IPS DF 4.7 (cell line): ENCODE measurements around the gene RBPJL.

Experiments
- DNase-seq: peaks from one replicate; pipeline ENCODE4 v3.0.0-alpha.2; 2013; ENCODE audit warnings: low spot score; ENCODE audit errors: extremely low read depth

The RBPJL gene

GRCh38 chr20:45293041-45294002 is 13.3 kb upstream of the RBPJL start:
- no peak for DNase-seq

- no peak for DNase-seq
Measured at GRCh38 chr20:45294003-45294368, 12.7 kb upstream of the RBPJL start.

GRCh38 chr20:45294659-45295058 is 12.0 kb upstream of the RBPJL start:
- DNase-seq = no peak

GRCh38 chr20:45297786-45298497 is 8.7 kb upstream of the RBPJL start:
- no peak for DNase-seq

- DNase-seq = no peak
Measured at GRCh38 chr20:45299786-45300185, 6.9 kb upstream of the RBPJL start.

GRCh38 chr20:45300961-45301360 is 5.7 kb upstream of the RBPJL start:
- DNase-seq = no peak

- DNase-seq = no peak
Measured at GRCh38 chr20:45301824-45302271, 4.8 kb upstream of the RBPJL start.

GRCh38 chr20:45303586-45304463 is 2.8 kb upstream of the RBPJL start:
- DNase-seq = no peak

- no peak for DNase-seq
Measured at GRCh38 chr20:45304464-45304999, 2.1 kb upstream of the RBPJL start.

- DNase-seq = no peak
Measured at GRCh38 chr20:45305262-45305661, 1.4 kb upstream of the RBPJL start.

GRCh38 chr20:45307076-45307640 is 518 bp downstream of the RBPJL start:
- DNase-seq = no peak

- DNase-seq = no peak
Measured at GRCh38 chr20:45308117-45308778, 1.6 kb downstream of the RBPJL start, which contains the start of gene MATN4. MATN4 (minus strand) TSS chr20:45308299; CDS start chr20:45305582, 2,717 bp downstream.

- no peak for DNase-seq
Measured at GRCh38 chr20:45309075-45309474, 2.4 kb downstream of the RBPJL start.

GRCh38 chr20:45311589-45312211 is 5.1 kb downstream of the RBPJL start:
- DNase-seq = no peak

GRCh38 chr20:45312241-45312640 is 5.6 kb downstream of the RBPJL start:
- DNase-seq = no peak

GRCh38 chr20:45313065-45313695 is 6.5 kb downstream of the RBPJL start:
- DNase-seq = no peak

- no peak for DNase-seq
Measured at GRCh38 chr20:45313943-45314342, 7.3 kb downstream of the RBPJL start.

GRCh38 chr20:45315672-45316071 is 9.0 kb downstream of the RBPJL start:
- no peak for DNase-seq
